K562 (cell line): ENCODE results near the gene ROPN1L. TPM values are rescaled to one million over a fixed set of nuclear protein-coding genes. Genes with fewer than 3 reads are reported as not detected.
A peak's percentile ranks its signal among the peaks of the same experiment; 100 is the strongest.

Experiments
- ARID4B ChIP-seq: sonication (generic); formaldehyde crosslinking; IDR thresholded peaks from 2 replicates; pipeline ENCODE4 v1.8.0; 2022; ENCODE audit warnings: mild to moderate bottlenecking, missing genetic modification reagents
- CXXC5 ChIP-seq: fragments of 250-450 bp; sonication (Bioruptor Pico); IDR thresholded peaks from 2 replicates; pipeline ENCODE4 v1.8.0; 2022; ENCODE audit warnings: inconsistent platforms, mild to moderate bottlenecking, moderate library complexity
- ELF4 ChIP-seq: fragments of 450-650 bp; formaldehyde crosslinking; IDR thresholded peaks from 2 replicates; pipeline ENCODE4 v1.4.0; 2022; ENCODE audit warnings: missing genetic modification characterization
- FOSL1 ChIP-seq: fragments of 200-800 bp; sonication (Bioruptor generic); conservative IDR thresholded peaks from 2 replicates; pipeline ENCODE4 v1.6.1; 2016; ENCODE audit warnings: missing genetic modification characterization, missing compliant biosample characterization
- KLF16 ChIP-seq: IDR thresholded peaks from 2 replicates; pipeline ENCODE4 v1.6.1; 2016; ENCODE audit warnings: antibody characterized with exemption
- NFE2 ChIP-seq: IDR thresholded peaks from 2 replicates; pipeline ENCODE4 v1.6.1; 2014; ENCODE audit warnings: antibody characterized with exemption, low read depth
- POLR3A ChIP-seq: IDR thresholded peaks from 2 replicates; pipeline ENCODE4 v1.6.1; 2011; ENCODE audit warnings: borderline replicate concordance, mild to moderate bottlenecking, moderate library complexity; ENCODE audit not compliant: insufficient read length, insufficient read depth; ENCODE audit errors: extremely low read depth
- STAG1 ChIP-seq: sonication (generic); formaldehyde crosslinking; IDR thresholded peaks from 2 replicates; pipeline ENCODE4 v1.5.0; 2020; ENCODE audit warnings: missing genetic modification reagents, borderline replicate concordance
- TAF7 ChIP-seq: fragments of 450-650 bp; IDR thresholded peaks from 2 replicates; pipeline ENCODE4 v1.6.1; 2016; ENCODE audit warnings: missing genetic modification characterization, missing compliant biosample characterization
- TOE1 ChIP-seq, 2 experiments: fragments of 450-650 bp in 1 of 2; sonication (generic) in 1 of 2; formaldehyde crosslinking in 1 of 2; IDR thresholded peaks; 2 replicates each; pipeline versions ENCODE4 v1.7.1 to v1.8.0; 2016 to 2022; ENCODE audit warnings: borderline replicate concordance in 2 of 2, mild to moderate bottlenecking in 2 of 2, antibody characterized with exemption in 1 of 2, inconsistent platforms in 1 of 2, low read depth in 1 of 2, missing genetic modification reagents in 1 of 2, moderate library complexity in 1 of 2
- TRIM24 ChIP-seq, 2 experiments: fragments of 450-650 bp; IDR thresholded peaks; 2 replicates each; pipeline ENCODE4 v1.6.1; 2016
- VEZF1 ChIP-seq: fragments of 200-800 bp; sonication (Bioruptor generic); IDR thresholded peaks from 2 replicates; pipeline ENCODE4 v1.6.1; 2017; ENCODE audit warnings: missing genetic modification characterization, missing compliant biosample characterization
- ZFX ChIP-seq: sonication (generic); formaldehyde crosslinking; IDR thresholded peaks from 2 replicates; pipeline ENCODE4 v1.8.0; 2022; ENCODE audit warnings: mild to moderate bottlenecking, missing genetic modification reagents, moderate library complexity
- ZNF174 ChIP-seq: fragments of 250-450 bp; sonication (Bioruptor Pico); IDR thresholded peaks from 2 replicates; pipeline ENCODE4 v1.4.0; 2020; ENCODE audit warnings: mild to moderate bottlenecking
- ZNF609 ChIP-seq: sonication (generic); formaldehyde crosslinking; IDR thresholded peaks from 2 replicates; pipeline ENCODE4 v1.8.1; 2023; ENCODE audit warnings: missing genetic modification reagents, mild to moderate bottlenecking, borderline replicate concordance
- polyA plus RNA-seq, 8 experiments: library from polyadenylated mRNA; depleted of rRNA in 4 of 8; stranded (reverse) in 5 of 8; unstranded in 3 of 8; fragments of >200 nt; fragmentation: Nextera tagmentation in 2 of 8; fragmentation: Illumina TruSeq in 1 of 8; extraction: Ambion mirVana in 2 of 8; extraction: Trizol in 1 of 8; gene quantifications; 2 replicates each; pipeline versions ENCODE4 v1.2.1 to v1.2.3, GENCODE V29; 2011 to 2014; ENCODE audit warnings: inconsistent platforms in 1 of 8, missing spikeins in 1 of 8
- total RNA-seq, 7 experiments: library from RNA; depleted of rRNA in 6 of 7; stranded (reverse); fragments of >200 nt in 6 of 7; fragmentation: Illumina TruSeq in 2 of 7; extraction: Trizol in 2 of 7; gene quantifications; 2 replicates each; pipeline versions ENCODE4 v1.2.1 to v1.2.3, GENCODE V29; 2011 to 2021; ENCODE audit warnings: low replicate concordance in 1 of 7

The ROPN1L gene
- total and polyA plus RNA-seq, 9 of the 15 experiments (the other 6 are each of a cell fraction or from before 2014, with no cell fraction given): 0.04 to 0.85 (median 0.24) TPM; not detected in 3

- TF ChIP-seq ARID4B (CRISPR knock-in tag): no peak
- 0 out of 2 replicates have a peak, but pooled peaks have one; percentile 57 for TF ChIP-seq ELF4 (CRISPR knock-in tag)
- no peak for TF ChIP-seq ZNF174
- peak; percentile 87 to 90 for TF ChIP-seq TRIM24 (IDR thresholded peaks at IDR 0.05)
- TF ChIP-seq TOE1 (IDR thresholded peaks at IDR 0.05; ENCODE audit: borderline replicate concordance): no peak
- TF ChIP-seq TOE1 (CRISPR knock-in tag; IDR thresholded peaks at IDR 0.05; ENCODE audit: borderline replicate concordance, low read depth): no peak
- TF ChIP-seq VEZF1 (CRISPR knock-in tag): peak; percentile 4; the same call in 1 of the 2 replicates
- peak; percentile 57 for TF ChIP-seq NFE2
- peak; percentile 94 for TF ChIP-seq KLF16
- TF ChIP-seq FOSL1 (tag): peak; percentile 58
- TF ChIP-seq CXXC5: peak; percentile 96
- no peak for TF ChIP-seq POLR3A
- TF ChIP-seq TAF7 (tag): no peak
- peak; percentile 63 for TF ChIP-seq ZFX (CRISPR knock-in tag)
- TF ChIP-seq ZNF609 (CRISPR knock-in tag): no peak
- no peak for TF ChIP-seq STAG1 (CRISPR knock-in tag)
These were observed 63.9 kb downstream of the ROPN1L start (continued) for GRCh38 chr5:10505517-10506095.
